Effector memory CD4-positive, alpha-beta T cell (primary cell): Measurements from ENCODE around the gene AUNIP.

Experiments used
- DNase-seq, 3 donors: peaks; one replicate each; pipeline ENCODE4 v3.0.0-alpha.2; 2020
- H3K27ac ChIP-seq: 2 replicates; pipeline ENCODE4 v1.7.0; 2013; ENCODE audit warnings: mild to moderate bottlenecking, low read length, moderate library complexity; ENCODE audit not compliant: insufficient read depth, poor library complexity, severe bottlenecking
- H3K27me3 ChIP-seq: replicated peaks from 2 replicates; pipeline ENCODE4 v1.7.0; 2013; ENCODE audit warnings: mild to moderate bottlenecking, low read length; ENCODE audit not compliant: insufficient read depth, control insufficient read depth, poor library complexity, severe bottlenecking
- H3K36me3 ChIP-seq: 2 replicates; pipeline ENCODE4 v1.7.0; 2013; ENCODE audit warnings: mild to moderate bottlenecking, low read length, moderate library complexity; ENCODE audit not compliant: control insufficient read depth, insufficient read depth
- H3K4me1 ChIP-seq: 2 replicates; pipeline ENCODE4 v1.7.0; 2013; ENCODE audit warnings: low read length, mild to moderate bottlenecking; ENCODE audit not compliant: control insufficient read depth, insufficient read depth, poor library complexity, severe bottlenecking
- H3K4me3 ChIP-seq: 2 replicates; pipeline ENCODE4 v1.7.0; 2013; ENCODE audit warnings: low read length, low read depth, mild to moderate bottlenecking; ENCODE audit not compliant: insufficient read depth, poor library complexity, severe bottlenecking
- H3K9me3 ChIP-seq: 2 replicates; pipeline ENCODE4 v1.7.0; 2013; ENCODE audit warnings: mild to moderate bottlenecking, low read length, moderate library complexity; ENCODE audit not compliant: control insufficient read depth

AUNIP gene

DNA sequence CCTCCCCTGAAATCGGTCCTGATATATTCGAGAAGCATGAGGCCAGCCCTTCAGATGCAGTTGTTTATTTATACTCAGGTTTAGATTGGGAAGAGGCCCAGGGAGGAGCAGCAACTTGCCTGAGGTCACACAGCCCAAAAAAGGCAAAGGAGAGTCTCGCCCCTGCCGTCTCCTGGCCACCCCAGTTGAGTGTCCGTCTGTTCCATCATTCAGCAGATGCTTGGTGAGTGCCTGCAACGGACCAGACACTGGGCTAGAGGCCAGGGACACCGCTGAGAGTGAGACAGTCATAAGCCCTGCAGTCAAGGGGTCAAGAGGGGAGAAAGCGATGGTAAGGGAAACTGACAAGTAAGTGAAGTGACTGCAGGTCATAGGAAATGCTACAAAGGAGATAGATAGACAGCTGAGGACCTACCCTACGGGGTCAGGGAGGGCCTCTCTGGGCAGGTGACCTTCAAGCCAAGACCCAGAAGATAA lies 74.6 kb downstream of the AUNIP start:
- H3K4me1 ChIP-seq, result no peaks in the 10 kb centered on the region
- peaks cover 44% of the 10 kb centered on the region for H3K36me3 ChIP-seq
- DNase-seq, result no peak
- H3K27ac ChIP-seq, result no peak overlapping the region
- H3K9me3 ChIP-seq, result no peaks in the 10 kb centered on the region
- H3K27me3 ChIP-seq, result no peaks in the 10 kb centered on the region
- H3K4me3 ChIP-seq, result no peak overlapping the region
